ENCODE data around the gene ADCYAP1R1. TPM values are rescaled to one million over a fixed set of nuclear protein-coding genes. Genes with fewer than 3 reads are reported as not detected.
A peak's percentile ranks its signal among the peaks of the same experiment; 100 is the strongest.

Gene ADCYAP1R1
- total RNA-seq, 4 donors from 2014 or later = 0.27 to 1.4 (median 0.59) TPM

DNA sequence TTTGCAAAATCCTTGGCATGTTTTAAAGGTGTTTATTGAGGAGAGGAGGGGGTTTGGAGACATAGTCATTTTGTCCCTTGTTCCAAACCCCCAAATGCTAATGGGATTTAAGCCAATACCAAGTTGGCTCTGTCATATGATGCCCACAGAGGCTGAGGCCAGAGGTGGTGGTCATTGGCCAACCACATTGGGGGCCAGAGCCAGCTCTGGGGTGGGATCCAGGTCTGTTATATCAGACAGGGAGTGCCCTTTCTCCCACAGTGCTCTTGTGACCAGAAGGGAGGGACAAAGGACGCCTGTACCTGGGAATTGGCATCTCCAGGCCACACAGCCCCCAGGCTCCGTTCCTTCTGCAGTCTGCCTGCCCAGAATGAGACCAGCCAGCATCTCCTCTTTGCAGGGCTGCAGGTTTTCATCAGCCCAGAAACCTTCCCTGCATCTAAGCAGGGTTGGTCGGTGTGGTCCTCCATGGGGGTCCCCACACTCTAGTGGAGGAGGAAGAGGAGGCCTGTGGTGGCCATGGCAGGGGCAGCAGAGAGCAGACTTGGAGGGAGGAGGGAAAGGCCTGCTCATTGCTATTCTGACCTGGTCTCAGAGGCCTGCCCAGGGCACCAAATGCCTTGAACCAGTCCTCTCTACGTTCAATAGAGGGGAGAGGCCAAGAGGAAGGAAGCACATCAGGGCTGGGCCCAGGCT is 17.9 kb downstream of the ADCYAP1R1 start:
- Histone ChIP-seq H3K4me1 (no peaks in the 10 kb centered on the region), H3K9me3 (no peaks in the 10 kb centered on the region), H3K36me3 (no peaks in the 10 kb centered on the region), H3K4me3 (no peak overlapping the region), H3K27me3 (no peaks in the 10 kb centered on the region), H3K27ac (no peak overlapping the region)
- DNase-seq = peak in 1 of 3 donors; percentile 9
- TF ChIP-seq POLR2A (IDR thresholded peaks at IDR 0.05) = no peak
- TF ChIP-seq, protein P1, sequence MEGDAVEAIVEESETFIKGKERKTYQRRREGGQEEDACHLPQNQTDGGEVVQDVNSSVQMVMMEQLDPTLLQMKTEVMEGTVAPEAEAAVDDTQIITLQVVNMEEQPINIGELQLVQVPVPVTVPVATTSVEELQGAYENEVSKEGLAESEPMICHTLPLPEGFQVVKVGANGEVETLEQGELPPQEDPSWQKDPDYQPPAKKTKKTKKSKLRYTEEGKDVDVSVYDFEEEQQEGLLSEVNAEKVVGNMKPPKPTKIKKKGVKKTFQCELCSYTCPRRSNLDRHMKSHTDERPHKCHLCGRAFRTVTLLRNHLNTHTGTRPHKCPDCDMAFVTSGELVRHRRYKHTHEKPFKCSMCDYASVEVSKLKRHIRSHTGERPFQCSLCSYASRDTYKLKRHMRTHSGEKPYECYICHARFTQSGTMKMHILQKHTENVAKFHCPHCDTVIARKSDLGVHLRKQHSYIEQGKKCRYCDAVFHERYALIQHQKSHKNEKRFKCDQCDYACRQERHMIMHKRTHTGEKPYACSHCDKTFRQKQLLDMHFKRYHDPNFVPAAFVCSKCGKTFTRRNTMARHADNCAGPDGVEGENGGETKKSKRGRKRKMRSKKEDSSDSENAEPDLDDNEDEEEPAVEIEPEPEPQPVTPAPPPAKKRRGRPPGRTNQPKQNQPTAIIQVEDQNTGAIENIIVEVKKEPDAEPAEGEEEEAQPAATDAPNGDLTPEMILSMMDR (IDR thresholded peaks at IDR 0.05) = no peak

DNA sequence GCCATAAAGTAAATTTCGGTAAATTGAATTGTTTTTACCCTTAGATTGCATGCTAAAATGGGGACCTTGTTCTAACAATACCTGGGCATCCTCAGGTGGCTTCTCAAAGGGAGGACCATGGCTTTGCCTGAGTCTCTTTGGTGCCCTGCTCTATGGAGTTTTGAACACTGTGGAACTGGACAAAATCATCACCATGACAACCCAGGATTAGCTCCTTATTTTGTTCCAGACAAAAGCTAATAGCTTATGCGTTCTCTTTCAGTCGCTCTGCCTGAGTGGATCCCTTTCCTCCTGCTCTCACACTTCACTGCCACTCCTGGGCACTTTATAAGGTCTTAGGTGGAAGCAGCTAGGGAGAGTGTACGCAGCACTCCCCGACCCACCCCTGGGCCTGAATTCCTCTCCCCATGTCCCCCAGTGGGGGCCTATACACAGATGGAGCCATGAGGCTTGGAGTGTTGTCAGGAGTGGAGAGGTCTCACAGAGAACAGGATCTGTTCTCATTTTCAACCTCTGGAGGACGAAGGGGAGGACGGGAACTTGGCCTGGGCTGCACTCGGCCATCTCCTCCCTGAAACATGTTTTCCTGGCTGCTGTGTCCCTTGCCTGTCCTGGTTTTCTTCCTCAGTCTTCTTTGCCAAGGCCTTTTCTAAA is 19.0 kb downstream of the ADCYAP1R1 start:
- DNase-seq = peak in 1 of 3 donors; percentile 21
- no peak overlapping the region for H3K4me3 ChIP-seq
- H3K27ac ChIP-seq = no peak overlapping the region
- no peaks in the 10 kb centered on the region for H3K4me1 ChIP-seq
- no peaks in the 10 kb centered on the region for H3K9me3 ChIP-seq
- no peaks in the 10 kb centered on the region for H3K27me3 ChIP-seq
- TF ChIP-seq, protein P1 (IDR thresholded peaks at IDR 0.05) = no peak
- TF ChIP-seq POLR2A (IDR thresholded peaks at IDR 0.05) = no peak
- no peaks in the 10 kb centered on the region for H3K36me3 ChIP-seq

DNA sequence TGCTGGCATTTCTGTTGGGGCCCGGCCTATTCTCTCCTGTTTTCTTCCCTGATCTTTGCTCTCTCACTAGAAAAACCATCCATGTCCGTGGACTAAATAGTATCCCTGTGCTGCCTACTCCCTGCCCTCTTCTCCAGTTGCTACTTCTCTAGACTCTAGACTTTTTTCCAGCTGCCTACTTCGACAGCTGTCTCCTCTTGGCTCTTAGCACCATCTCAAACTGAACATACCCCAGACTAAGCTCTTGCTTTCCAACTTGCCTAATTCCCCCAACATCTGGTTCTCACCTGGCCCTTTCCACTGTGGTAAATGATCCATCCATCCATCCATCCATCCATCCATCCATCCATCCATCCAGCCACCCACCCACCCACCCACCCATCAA is 19.5 kb downstream of the ADCYAP1R1 start:
- Histone ChIP-seq H3K4me1 (no peaks in the 10 kb centered on the region), H3K36me3 (no peaks in the 10 kb centered on the region), H3K27ac (no peak overlapping the region), H3K9me3 (no peaks in the 10 kb centered on the region), H3K4me3 (no peak overlapping the region), H3K27me3 (no peaks in the 10 kb centered on the region)
- no peak for DNase-seq
- no peak for TF ChIP-seq POLR2A (IDR thresholded peaks at IDR 0.05)
- TF ChIP-seq, protein P1 (IDR thresholded peaks at IDR 0.05) = no peak

DNA sequence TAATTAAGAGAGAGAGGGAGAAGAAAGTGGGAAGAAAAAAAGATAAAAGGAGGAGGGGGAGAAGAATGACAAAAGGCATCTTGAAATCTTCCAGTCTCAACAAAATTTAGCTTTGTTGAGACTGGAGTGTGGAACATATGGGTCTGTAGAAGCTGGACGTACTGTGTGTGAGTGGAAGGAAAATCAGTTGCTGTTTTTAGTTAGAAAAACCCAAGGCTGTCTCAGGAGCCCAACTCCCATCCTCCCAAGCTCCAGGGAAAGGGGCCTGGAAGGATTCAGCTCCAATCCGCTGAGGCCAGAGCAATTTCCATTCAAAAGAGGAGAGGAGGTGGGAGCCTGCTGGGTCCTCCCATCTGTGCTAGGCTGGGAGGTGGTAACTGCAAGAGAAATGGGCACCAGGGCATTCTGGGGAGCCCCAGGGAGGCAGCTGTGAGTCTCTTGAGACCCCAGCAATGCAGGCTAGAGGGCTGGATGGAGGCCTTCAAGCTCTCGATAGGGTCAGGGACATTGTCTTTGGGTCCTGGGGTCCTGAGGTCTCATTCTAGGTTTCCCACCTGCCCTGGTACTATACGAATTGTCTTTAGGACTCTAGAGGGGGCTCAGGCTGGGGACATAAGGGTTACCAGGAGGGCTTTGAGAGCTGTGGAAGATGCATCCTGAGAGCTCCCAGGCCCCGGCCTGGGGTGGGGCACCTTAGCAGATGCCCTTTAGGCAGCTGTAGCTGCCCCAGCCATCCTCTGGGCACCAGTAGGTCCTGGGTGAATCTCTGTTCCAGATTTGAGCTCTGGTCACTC is 21.4 kb downstream of the ADCYAP1R1 start:
- no peak overlapping the region for H3K27ac ChIP-seq
- DNase-seq = peak in 1 of 3 donors; percentile 20
- H3K4me1 ChIP-seq = no peaks in the 10 kb centered on the region
- no peaks in the 10 kb centered on the region for H3K9me3 ChIP-seq
- no peak overlapping the region for H3K4me3 ChIP-seq
- no peaks in the 10 kb centered on the region for H3K36me3 ChIP-seq
- no peaks in the 10 kb centered on the region for H3K27me3 ChIP-seq
- no peak for TF ChIP-seq POLR2A (IDR thresholded peaks at IDR 0.05)
- TF ChIP-seq, protein P1 (IDR thresholded peaks at IDR 0.05) = no peak

DNA sequence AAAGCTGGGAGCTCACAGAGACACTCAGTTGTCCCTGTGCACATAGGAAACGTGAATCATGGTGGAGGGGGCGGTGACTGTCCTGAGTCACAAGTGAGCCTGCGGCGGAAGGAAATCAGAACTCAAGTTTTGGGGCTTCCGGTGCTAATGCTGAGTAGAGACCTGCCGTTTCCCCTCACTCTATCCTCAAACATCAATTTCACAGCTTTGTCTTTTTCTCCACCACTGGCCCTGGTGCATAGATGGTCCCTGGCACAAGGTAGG is 21.9 kb downstream of the ADCYAP1R1 start:
- DNase-seq = no peak
- H3K27me3 ChIP-seq = no peaks in the 10 kb centered on the region
- H3K27ac ChIP-seq = no peak overlapping the region
- TF ChIP-seq, protein P1 (IDR thresholded peaks at IDR 0.05) = no peak
- TF ChIP-seq POLR2A (IDR thresholded peaks at IDR 0.05) = no peak
- H3K4me1 ChIP-seq = no peaks in the 10 kb centered on the region
- no peaks in the 10 kb centered on the region for H3K36me3 ChIP-seq
- no peaks in the 10 kb centered on the region for H3K9me3 ChIP-seq
- no peak overlapping the region for H3K4me3 ChIP-seq

All from Peyer's patch (tissue), 4 donors.